ENCODE measurements around the gene PLXNA4. TPM values are rescaled to one million over a fixed set of nuclear protein-coding genes. Genes with fewer than 3 reads are reported as not detected.

PLXNA4 gene
- total RNA-seq, 1 experiment from 2014 or later: not detected

DNA sequence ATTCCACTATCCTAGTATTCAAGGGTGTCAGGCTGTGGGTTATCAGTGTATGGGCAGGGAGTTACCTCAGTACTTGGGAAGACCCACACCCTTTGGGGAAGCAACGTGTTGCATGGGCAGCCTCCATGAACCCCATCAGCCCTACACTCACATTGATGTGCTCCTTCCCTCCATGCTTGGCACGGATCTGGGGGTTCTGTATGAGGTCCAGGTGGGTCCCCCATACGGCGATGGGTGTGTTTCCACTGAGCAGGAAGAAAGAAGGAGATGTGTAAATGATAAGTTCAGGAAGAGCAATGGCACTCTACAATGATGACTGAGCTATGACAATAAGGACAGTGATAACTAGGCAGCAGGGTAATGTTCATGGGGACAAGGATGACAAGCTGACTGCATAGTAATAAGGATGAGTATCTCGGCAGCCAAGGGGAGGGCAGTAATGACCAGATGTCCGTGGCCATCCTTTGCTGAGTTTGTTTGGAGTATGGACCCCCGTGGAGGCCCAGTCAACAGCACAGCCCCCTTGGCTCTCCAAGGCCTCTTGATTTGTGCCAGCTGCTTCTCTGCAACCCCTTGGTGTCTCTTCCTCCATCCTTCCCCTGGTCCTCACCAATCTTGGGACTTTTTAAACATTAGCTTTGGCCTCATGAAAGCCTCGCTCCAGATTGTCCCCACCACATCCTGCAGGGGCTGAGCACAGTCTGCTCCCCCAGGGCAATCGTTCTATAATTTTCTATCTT, 394.2 kb downstream of the PLXNA4 start:
- no peaks in the 10 kb centered on the region for H3K9me2 ChIP-seq (ENCODE audit: insufficient read depth)
- no peaks in the 10 kb centered on the region for H3K4me1 ChIP-seq (ENCODE audit: control insufficient read depth in 1 of 2, insufficient read depth in 2 of 2, low read length in 2 of 2)
- CTCF ChIA-PET: interaction anchor here (1.4 kb wide), 1 partner anchor 323 kb away, joined by 4 read pairs; no protein-coding TSS in a partner anchor
- H3K9me3 ChIP-seq (ENCODE audit: control insufficient read depth in 1 of 2, insufficient read depth in 1 of 2, low read depth in 1 of 2, low read length in 2 of 2): peaks cover 0 to 1% of the 10 kb centered on the region in 2 experiments; a peak in 2 of 4 replicates
- no peak overlapping the region for H3K27ac ChIP-seq (ENCODE audit: low read depth, low read length)
- no peak for ATAC-seq
- no peak overlapping the region for H3K4me2 ChIP-seq (ENCODE audit: low read length)
- TF ChIP-seq CBX3 (IDR thresholded peaks at IDR 0.05; ENCODE audit: low read depth) (no peak), REST (IDR thresholded peaks at IDR 0.05; ENCODE audit: low read depth) (no peak), ATF3 (IDR thresholded peaks at IDR 0.05) (no peak), SIN3A (IDR thresholded peaks at IDR 0.05; ENCODE audit: low read depth) (no peak), CEBPB (IDR thresholded peaks at IDR 0.05; ENCODE audit: low read depth) (no peak), EZH2phosphoT487 (IDR thresholded peaks at IDR 0.05; ENCODE audit: borderline replicate concordance) (no peak), ZNF274 (IDR thresholded peaks at IDR 0.05; ENCODE audit: low read depth, low read length) (no peak), POLR2A (IDR thresholded peaks at IDR 0.05; ENCODE audit: borderline replicate concordance, extremely low read depth, insufficient read depth, insufficient read length) (no peak), TCF7L2 (IDR thresholded peaks at IDR 0.05; ENCODE audit: borderline replicate concordance, extremely low read depth, insufficient read depth, insufficient read length) (no peak), POLR2AphosphoS5 (IDR thresholded peaks at IDR 0.05; ENCODE audit: low read depth, low read length) (no peak), JUND (IDR thresholded peaks at IDR 0.05) (no peak), SRF (IDR thresholded peaks at IDR 0.05; ENCODE audit: low read depth) (no peak), SP1 (IDR thresholded peaks at IDR 0.05; ENCODE audit: low read depth) (no peak), YY1 (IDR thresholded peaks at IDR 0.05; ENCODE audit: extremely low read depth, insufficient replicate concordance, low read depth, low read length) (no peak), EZH2 (IDR thresholded peaks at IDR 0.05) (no peak), ZFX (IDR thresholded peaks at IDR 0.05) (no peak), EGR1 (IDR thresholded peaks at IDR 0.05; ENCODE audit: low read depth) (no peak), RAD21 (IDR thresholded peaks at IDR 0.05; ENCODE audit: low read depth) (no peak)
- TF ChIP-seq, protein P1, sequence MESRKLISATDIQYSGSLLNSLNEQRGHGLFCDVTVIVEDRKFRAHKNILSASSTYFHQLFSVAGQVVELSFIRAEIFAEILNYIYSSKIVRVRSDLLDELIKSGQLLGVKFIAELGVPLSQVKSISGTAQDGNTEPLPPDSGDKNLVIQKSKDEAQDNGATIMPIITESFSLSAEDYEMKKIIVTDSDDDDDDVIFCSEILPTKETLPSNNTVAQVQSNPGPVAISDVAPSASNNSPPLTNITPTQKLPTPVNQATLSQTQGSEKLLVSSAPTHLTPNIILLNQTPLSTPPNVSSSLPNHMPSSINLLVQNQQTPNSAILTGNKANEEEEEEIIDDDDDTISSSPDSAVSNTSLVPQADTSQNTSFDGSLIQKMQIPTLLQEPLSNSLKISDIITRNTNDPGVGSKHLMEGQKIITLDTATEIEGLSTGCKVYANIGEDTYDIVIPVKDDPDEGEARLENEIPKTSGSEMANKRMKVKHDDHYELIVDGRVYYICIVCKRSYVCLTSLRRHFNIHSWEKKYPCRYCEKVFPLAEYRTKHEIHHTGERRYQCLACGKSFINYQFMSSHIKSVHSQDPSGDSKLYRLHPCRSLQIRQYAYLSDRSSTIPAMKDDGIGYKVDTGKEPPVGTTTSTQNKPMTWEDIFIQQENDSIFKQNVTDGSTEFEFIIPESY (IDR thresholded peaks at IDR 0.05; ENCODE audit: extremely low read depth, insufficient replicate concordance, low read length): no peak
- TF ChIP-seq, protein P2, sequence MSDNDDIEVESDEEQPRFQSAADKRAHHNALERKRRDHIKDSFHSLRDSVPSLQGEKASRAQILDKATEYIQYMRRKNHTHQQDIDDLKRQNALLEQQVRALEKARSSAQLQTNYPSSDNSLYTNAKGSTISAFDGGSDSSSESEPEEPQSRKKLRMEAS (IDR thresholded peaks at IDR 0.05): no peak
- RAD21 ChIA-PET (ENCODE audit: low non-redundant PET in 1 of 2, low total read pairs in 2 of 2, uncharacterized antibody in 2 of 2, unreplicated experiment in 2 of 2): no interaction called here
- intact Hi-C loops (cut with micrococcal nuclease): no loop called here
- no peak overlapping the region for H3K9ac ChIP-seq (ENCODE audit: low read length)
- H3K27me3 ChIP-seq (ENCODE audit: insufficient read depth, low read length): 0 out of 2 replicates have a peak, but pooled peaks cover 9% of the 10 kb centered on the region
- no peak overlapping the region for H3K4me3 ChIP-seq (replicated peaks in 1 of 2; ENCODE audit: low read depth in 1 of 2, low read length in 2 of 2)
- POLR2A ChIA-PET: no interaction called here
- H3K36me3 ChIP-seq (ENCODE audit: control insufficient read depth in 1 of 2, insufficient read depth in 2 of 2, low read length in 2 of 2): no peaks in the 10 kb centered on the region
- no peak overlapping the region for H2AFZ ChIP-seq (ENCODE audit: low read depth, low read length, poor library complexity, severe bottlenecking)
- H3K79me2 ChIP-seq (ENCODE audit: insufficient read depth, low read length): no peaks in the 10 kb centered on the region
- DNase-seq (ENCODE audit: low read depth, low spot score): no peak
- no peaks in the 10 kb centered on the region for H4K20me1 ChIP-seq (ENCODE audit: insufficient read depth)
- no TSS peak for BruUV-seq (replicated peaks)
